Stimulated activated naive CD8-positive, alpha-beta T cell treated with anti-CD3 and anti-CD28 coated beads, Interleukin-15, amount 100 ng/mL, for 72 hours (primary cell): ENCODE results near the gene LIPC.
A peak's percentile ranks its signal among the peaks of the same experiment; 100 is the strongest.

Experiments
- ATAC-seq: fragments of 150-1000 bp; cut with Tn5 transposase; 2 replicates; pipeline ENCODE4 v1.10.0; 2021; ENCODE audit warnings: mild to moderate bottlenecking, moderate library complexity
- DNase-seq, 2 donors: peaks; one replicate each; pipeline ENCODE4 v3.0.0; 2021 to 2022
- H3K27ac Mint-ChIP-seq, 2 donors: one replicate each; pipeline ENCODE4 v1.8.0; 2022; ENCODE audit warnings: mild to moderate bottlenecking in 2 of 2, mixed read lengths in 2 of 2, moderate library complexity in 2 of 2
- H3K27me3 Mint-ChIP-seq: one replicate; pipeline ENCODE4 v1.8.0; 2022; ENCODE audit warnings: mixed read lengths
- H3K4me1 Mint-ChIP-seq: one replicate; pipeline ENCODE4 v1.8.0; 2022; ENCODE audit warnings: mild to moderate bottlenecking, mixed read lengths
- H3K4me3 Mint-ChIP-seq, 2 donors: one replicate each; pipeline ENCODE4 v1.8.0; 2022; ENCODE audit warnings: mild to moderate bottlenecking in 2 of 2, mixed read lengths in 2 of 2, moderate library complexity in 1 of 2
- H3K9me3 Mint-ChIP-seq, 2 donors: one replicate each; pipeline ENCODE4 v1.8.0; 2022; ENCODE audit warnings: mixed read lengths in 2 of 2

LIPC gene

GRCh38 chr15:58452775-58453174 is 21.0 kb downstream of the LIPC start:
- no peak for ATAC-seq
- Mint-ChIP-seq H3K9me3 (no peaks in the 10 kb centered on the region), H3K4me1 (peaks cover 56% of the 10 kb centered on the region)

DNA sequence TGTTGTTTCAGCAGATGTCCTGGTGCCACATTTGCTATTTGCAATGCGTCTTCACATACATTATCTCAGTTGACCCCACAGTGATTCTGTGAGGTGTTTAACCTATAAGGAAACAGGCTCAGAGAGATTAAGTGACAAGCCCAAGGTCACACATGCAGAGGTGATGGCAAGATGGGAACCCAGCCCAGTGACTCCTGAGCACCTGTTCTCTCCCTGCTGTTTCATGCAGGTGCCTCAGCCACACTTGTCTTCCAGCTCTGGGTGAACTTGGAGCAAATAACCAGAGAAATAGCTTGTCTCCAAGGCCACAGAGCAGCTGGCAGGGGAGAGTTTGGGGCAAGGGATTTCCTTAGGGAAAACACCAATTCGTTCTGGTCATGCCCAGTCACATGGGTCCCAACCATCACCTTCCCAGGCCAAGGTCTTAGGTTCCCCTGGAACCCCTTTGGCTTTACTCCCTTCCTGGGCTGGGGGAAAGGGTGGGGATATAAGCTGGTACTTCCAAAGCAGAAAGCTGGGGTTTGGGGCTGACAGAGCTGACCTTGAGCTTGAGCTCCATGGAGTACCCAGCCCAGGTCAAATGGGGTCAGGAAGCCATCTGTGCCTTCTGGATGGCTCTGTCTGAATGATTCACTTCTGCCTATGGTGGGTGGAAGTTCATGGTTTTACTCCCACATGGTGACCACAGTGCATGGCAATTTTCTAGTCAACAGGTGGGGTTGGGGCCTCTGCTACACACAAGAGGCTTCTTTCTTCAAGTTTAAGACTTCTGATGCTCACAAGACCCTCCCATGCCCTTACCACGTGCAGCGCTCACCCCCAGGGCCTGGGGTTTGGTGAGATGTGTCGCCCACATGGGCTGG is 22.4 kb downstream of the LIPC start:
- Mint-ChIP-seq H3K4me3 (peak overlapping the region; percentile 61 to 65), H3K27me3 (no peaks in the 10 kb centered on the region), H3K4me1 (peaks cover 65% of the 10 kb centered on the region), H3K9me3 (no peaks in the 10 kb centered on the region), H3K27ac (peak overlapping the region; percentile 89 to 97)
- DNase-seq (peak; percentile 57 to 78), ATAC-seq (peak; percentile 83)

More at GRCh38 chr15:58452775-58453174, 21.0 kb downstream of the LIPC start:
- Mint-ChIP-seq H3K27me3 (no peaks in the 10 kb centered on the region), H3K27ac (peak overlapping the region in 1 of 2 donors; percentile 34), H3K4me3 (no peak overlapping the region)
- DNase-seq = no peak

- Mint-ChIP-seq H3K27ac (peak overlapping the region; percentile 89 to 97), H3K9me3 (no peaks in the 10 kb centered on the region), H3K4me1 (peaks cover 73% of the 10 kb centered on the region), H3K27me3 (no peaks in the 10 kb centered on the region), H3K4me3 (peak overlapping the region in 1 of 2 donors; percentile 65)
- ATAC-seq = no peak
- no peak for DNase-seq
These were observed 23.2 kb downstream of the LIPC start for GRCh38 chr15:58454950-58455401.

- peak overlapping the region in 1 of 2 donors; percentile 72 for H3K27ac Mint-ChIP-seq
- no peaks in the 10 kb centered on the region for H3K27me3 Mint-ChIP-seq
- H3K4me1 Mint-ChIP-seq = peaks cover 96% of the 10 kb centered on the region
- DNase-seq (peak; percentile 54 to 68), ATAC-seq (peak; percentile 88)
- no peaks in the 10 kb centered on the region for H3K9me3 Mint-ChIP-seq
- H3K4me3 Mint-ChIP-seq = peak overlapping the region; percentile 54 to 55
These were observed 25.7 kb downstream of the LIPC start for GRCh38 chr15:58457466-58457965.

GRCh38 chr15:58458076-58458475 is 26.3 kb downstream of the LIPC start:
- peak overlapping the region; percentile 54 to 55 for H3K4me3 Mint-ChIP-seq
- H3K27ac Mint-ChIP-seq = peak overlapping the region in 1 of 2 donors; percentile 72
- H3K27me3 Mint-ChIP-seq = no peaks in the 10 kb centered on the region
- ATAC-seq (no peak), DNase-seq (no peak)
- peaks cover 96% of the 10 kb centered on the region for H3K4me1 Mint-ChIP-seq
- no peaks in the 10 kb centered on the region for H3K9me3 Mint-ChIP-seq

- Mint-ChIP-seq H3K4me1 (peaks cover 96% of the 10 kb centered on the region), H3K9me3 (no peaks in the 10 kb centered on the region), H3K27me3 (no peaks in the 10 kb centered on the region), H3K4me3 (peak overlapping the region; percentile 15 to 38), H3K27ac (peak overlapping the region in 1 of 2 donors; percentile 48)
- ATAC-seq (no peak), DNase-seq (no peak)
These were observed 27.3 kb downstream of the LIPC start for GRCh38 chr15:58459045-58459444.

DNA sequence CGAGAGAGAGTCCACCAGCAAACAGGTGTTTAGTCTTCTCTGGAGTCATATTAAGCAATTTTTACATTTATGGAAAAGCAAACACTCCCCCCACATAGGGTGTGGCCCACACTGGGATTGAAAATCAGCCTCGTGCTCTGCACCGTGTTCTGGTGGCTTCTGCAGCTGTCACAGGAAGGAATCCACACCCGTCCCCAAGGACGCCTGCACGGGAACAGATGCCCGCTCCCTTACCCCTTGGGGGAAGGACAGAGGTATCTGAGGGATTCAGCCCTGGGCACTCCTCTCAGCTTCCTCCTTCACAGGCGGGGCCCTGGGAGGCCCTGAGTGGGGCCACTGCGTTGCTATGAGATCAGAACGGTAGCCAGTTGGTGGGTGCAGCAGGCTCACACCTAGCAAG is 27.8 kb downstream of the LIPC start:
- ATAC-seq = no peak
- Mint-ChIP-seq H3K27ac (no peak overlapping the region), H3K9me3 (no peaks in the 10 kb centered on the region), H3K27me3 (no peaks in the 10 kb centered on the region), H3K4me1 (peaks cover 96% of the 10 kb centered on the region), H3K4me3 (peak overlapping the region in 1 of 2 donors; percentile 38)
- DNase-seq = no peak

- H3K4me3 Mint-ChIP-seq = peak overlapping the region in 1 of 2 donors; percentile 29
- no peak for ATAC-seq
- H3K4me1 Mint-ChIP-seq = peaks cover 96% of the 10 kb centered on the region
These were observed 28.5 kb downstream of the LIPC start for GRCh38 chr15:58460116-58460790.

GRCh38 chr15:58460872-58461271 is 29.1 kb downstream of the LIPC start:
- no peak for ATAC-seq

More at GRCh38 chr15:58460116-58460790, 28.5 kb downstream of the LIPC start:
- no peak for DNase-seq
- Mint-ChIP-seq H3K27me3 (no peaks in the 10 kb centered on the region), H3K9me3 (no peaks in the 10 kb centered on the region), H3K27ac (peak overlapping the region in 1 of 2 donors; percentile 60)

DNA sequence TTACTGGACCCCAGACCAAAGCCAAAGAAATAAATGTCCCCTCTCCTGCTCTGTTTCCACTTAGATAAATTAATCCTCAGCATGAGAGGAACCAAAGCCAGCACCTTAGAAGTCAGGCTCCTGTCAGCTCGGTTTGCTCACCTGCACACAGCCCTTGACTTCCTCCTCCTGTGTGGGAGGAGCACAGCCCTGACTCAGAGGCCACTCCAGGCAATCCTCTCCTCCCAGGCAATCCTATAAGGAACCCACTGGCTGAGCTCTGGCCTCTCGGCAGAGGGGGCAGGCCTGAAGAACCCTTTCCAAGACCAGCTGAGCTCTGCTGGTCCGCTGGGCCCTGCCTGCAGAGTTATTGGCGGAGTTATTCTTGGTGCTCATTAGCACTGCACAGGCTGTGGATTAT is 30.8 kb downstream of the LIPC start:
- Mint-ChIP-seq H3K4me3 (peak overlapping the region in 1 of 2 donors; percentile 7), H3K27me3 (no peaks in the 10 kb centered on the region), H3K4me1 (peaks cover 98% of the 10 kb centered on the region), H3K9me3 (no peaks in the 10 kb centered on the region), H3K27ac (peak overlapping the region in 1 of 2 donors; percentile 6)
- DNase-seq = no peak
- no peak for ATAC-seq

More at GRCh38 chr15:58460872-58461271, 29.1 kb downstream of the LIPC start:
- DNase-seq = no peak
- peak overlapping the region in 1 of 2 donors; percentile 9 for H3K27ac Mint-ChIP-seq
- H3K27me3 Mint-ChIP-seq = no peaks in the 10 kb centered on the region
- H3K9me3 Mint-ChIP-seq = no peaks in the 10 kb centered on the region
- H3K4me1 Mint-ChIP-seq = peaks cover 98% of the 10 kb centered on the region
- H3K4me3 Mint-ChIP-seq = peak overlapping the region in 1 of 2 donors; percentile 14

- peak overlapping the region in 1 of 2 donors; percentile 75 for H3K27ac Mint-ChIP-seq
- peak overlapping the region; percentile 44 to 53 for H3K4me3 Mint-ChIP-seq
- H3K27me3 Mint-ChIP-seq = no peaks in the 10 kb centered on the region
- no peaks in the 10 kb centered on the region for H3K9me3 Mint-ChIP-seq
- peak; percentile 41 for ATAC-seq
- H3K4me1 Mint-ChIP-seq = peaks cover 98% of the 10 kb centered on the region
- no peak for DNase-seq
These were observed 31.3 kb downstream of the LIPC start for GRCh38 chr15:58462973-58463663.

GRCh38 chr15:58463815-58464650 is 32.2 kb downstream of the LIPC start:
- H3K9me3 Mint-ChIP-seq = no peaks in the 10 kb centered on the region
- peaks cover 94% of the 10 kb centered on the region for H3K4me1 Mint-ChIP-seq
- H3K27ac Mint-ChIP-seq = peak overlapping the region; percentile 7 to 75
- peak overlapping the region; percentile 44 to 53 for H3K4me3 Mint-ChIP-seq
- ATAC-seq = peak; percentile 19
- no peak for DNase-seq
- no peaks in the 10 kb centered on the region for H3K27me3 Mint-ChIP-seq

DNA sequence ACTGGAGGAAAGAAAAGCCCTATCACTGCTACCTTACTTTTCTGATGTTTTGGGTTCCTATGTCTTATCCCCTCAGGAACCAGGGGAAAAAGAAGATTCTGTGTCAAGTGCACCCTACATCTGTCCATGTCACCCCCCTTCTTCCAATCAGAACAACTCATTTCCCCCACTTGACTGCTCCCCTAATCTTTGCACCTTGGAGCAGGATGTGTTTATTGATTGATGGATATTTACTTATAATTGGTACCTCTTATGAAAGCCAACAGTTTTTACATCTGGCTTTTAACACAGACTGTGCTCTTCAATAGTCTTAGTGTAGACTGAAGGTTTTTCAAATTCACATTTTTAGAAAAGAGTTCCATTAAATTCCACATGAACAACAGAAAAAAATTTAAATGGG is 33.3 kb downstream of the LIPC start:
- no peak for DNase-seq

DNA sequence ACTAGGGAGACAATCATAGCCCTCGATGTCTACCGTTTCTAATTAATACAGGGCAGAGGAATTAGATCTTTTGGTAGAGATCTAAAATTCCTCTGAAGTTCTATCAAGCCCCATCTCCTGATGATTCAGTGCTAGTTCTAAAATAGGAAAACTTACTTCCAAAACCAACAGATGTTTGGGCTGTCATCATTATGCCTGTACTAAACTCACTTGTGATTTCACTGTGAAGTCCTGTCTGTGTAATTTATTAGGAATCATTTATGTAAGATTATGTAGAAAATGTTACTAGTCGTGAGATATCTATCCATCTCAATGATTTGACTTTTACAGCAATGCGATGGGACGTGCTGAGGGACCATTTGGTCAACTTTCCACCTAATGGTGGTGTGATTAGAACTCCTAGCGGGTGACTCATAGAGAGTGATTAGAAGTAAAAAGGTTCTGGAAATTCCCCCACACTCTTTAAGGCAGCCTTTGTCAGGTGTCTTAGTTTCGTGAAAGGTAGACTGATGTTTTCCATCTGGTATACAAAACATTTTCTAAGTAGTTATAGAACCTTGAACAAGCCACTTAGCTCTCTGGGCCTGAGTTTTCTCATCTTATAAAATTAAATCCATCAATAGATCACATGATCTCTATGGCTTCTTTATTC is 34.2 kb downstream of the LIPC start:
- peaks cover 91% of the 10 kb centered on the region for H3K4me1 Mint-ChIP-seq
- H3K4me3 Mint-ChIP-seq = peak overlapping the region in 1 of 2 donors; percentile 7
- peak overlapping the region in 1 of 2 donors; percentile 72 for H3K27ac Mint-ChIP-seq

More for the DNA sequence above, 33.3 kb downstream of the LIPC start:
- Mint-ChIP-seq H3K9me3 (no peaks in the 10 kb centered on the region), H3K27ac (peak overlapping the region in 1 of 2 donors; percentile 17), H3K4me1 (peaks cover 94% of the 10 kb centered on the region), H3K4me3 (no peak overlapping the region), H3K27me3 (no peaks in the 10 kb centered on the region)
- ATAC-seq = no peak

More for the DNA sequence above, 34.2 kb downstream of the LIPC start:
- ATAC-seq (peak; percentile 67), DNase-seq (no peak)
- Mint-ChIP-seq H3K9me3 (no peaks in the 10 kb centered on the region), H3K27me3 (no peaks in the 10 kb centered on the region)
